T-helper 2 cell treated with Interferon-gamma antibody and Interleukin-4, amounts not matched to agents 100 ng/mL and 5 ng/mL, for 36 hours (primary cell): Measurements from ENCODE around the gene EEIG1. TPM values are rescaled to one million over a fixed set of nuclear protein-coding genes. Genes with fewer than 3 reads are reported as not detected.

Experiments used
- intact Hi-C: fragments of 100-400 bp; cut with micrococcal nuclease; formaldehyde crosslinking; loops from one replicate; pipeline ENCODE4 v1.15.1; 2023
- total RNA-seq: library from RNA; stranded (reverse); gene quantifications from 2 replicates; pipeline ENCODE4 v1.2.3, GENCODE V29; 2022

EEIG1 gene
- total RNA-seq, 1 donor from 2014 or later: 399 TPM

- intact Hi-C loops: no loop called here
These were observed 5.1 kb downstream of the EEIG1 start for GRCh38 chr9:127975376-127976315.

DNA sequence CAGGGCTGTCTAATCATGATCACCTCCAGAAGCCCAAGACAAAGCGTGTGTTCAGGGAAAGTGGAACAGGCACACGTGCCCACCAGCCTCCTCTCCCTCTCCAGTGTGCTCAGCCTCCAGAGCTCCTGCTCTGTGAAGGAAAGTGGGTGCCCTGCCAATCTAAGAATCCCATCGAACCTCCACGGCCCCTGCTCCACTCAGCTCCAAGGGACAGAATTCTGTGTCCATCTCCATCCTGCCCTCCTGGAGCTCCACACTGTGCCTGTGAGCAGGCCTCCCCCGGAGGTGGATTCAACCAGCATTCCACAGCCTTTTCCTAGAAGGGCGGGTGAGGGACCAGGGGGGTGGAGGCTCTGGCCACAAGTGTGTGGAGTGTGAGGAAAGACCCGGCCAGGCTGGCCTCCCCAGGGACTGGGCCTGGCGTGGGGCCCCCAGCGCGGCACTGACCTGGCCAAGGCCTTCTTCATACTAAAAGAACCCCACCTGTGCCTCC lies 6.0 kb downstream of the EEIG1 start:
- intact Hi-C loops: loop anchor here (5.0 kb wide), 1 partner anchor 32 kb away; no protein-coding TSS in a partner anchor

DNA sequence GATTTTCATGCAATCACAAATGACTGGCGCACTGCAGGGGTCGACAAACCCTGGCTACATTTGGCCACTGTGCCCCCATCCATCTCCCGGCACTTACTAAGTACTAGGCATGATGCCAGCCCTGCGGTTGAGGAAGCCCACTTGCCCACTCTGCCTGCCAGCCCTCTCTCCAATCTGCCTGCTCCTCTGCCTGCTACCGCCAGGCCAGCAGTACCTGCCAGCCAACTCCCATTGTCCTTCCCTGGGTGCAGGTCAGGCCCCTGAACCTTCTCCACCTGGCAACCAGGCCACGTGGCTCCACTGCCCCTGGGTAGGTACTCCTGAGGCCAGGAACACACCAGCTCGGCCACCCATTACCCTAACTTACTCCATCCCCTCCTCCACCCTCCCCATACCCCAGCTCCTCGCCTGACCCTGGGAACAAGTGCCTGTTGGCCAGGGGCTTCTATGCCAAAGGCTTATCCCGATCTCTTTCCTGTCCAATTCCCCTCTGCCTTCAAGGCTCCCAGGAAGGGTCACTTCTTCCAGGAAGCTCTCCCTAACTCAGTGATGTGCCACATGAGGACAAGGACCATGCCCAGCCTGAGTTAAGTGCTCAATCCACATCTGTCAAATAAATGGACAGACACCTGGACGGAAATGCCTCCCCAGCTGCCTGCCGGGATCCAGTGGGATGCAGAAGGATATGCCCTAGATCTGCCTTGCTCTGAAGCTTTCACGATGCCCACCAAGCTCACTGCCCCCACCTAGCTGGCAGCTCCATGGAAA lies 6.6 kb downstream of the EEIG1 start:
- intact Hi-C loops: loop anchor here (5.0 kb wide), 1 partner anchor 33 kb away; no protein-coding TSS in a partner anchor

- intact Hi-C loops: loop anchor here (5.0 kb wide), 1 partner anchor 34 kb away; no protein-coding TSS in a partner anchor
These were observed 7.4 kb downstream of the EEIG1 start for GRCh38 chr9:127973169-127974000.

GRCh38 chr9:127972236-127972871 lies 8.4 kb downstream of the EEIG1 start:
- intact Hi-C loops: loop anchor here (5.0 kb wide), 1 partner anchor 35 kb away; no protein-coding TSS in a partner anchor

DNA sequence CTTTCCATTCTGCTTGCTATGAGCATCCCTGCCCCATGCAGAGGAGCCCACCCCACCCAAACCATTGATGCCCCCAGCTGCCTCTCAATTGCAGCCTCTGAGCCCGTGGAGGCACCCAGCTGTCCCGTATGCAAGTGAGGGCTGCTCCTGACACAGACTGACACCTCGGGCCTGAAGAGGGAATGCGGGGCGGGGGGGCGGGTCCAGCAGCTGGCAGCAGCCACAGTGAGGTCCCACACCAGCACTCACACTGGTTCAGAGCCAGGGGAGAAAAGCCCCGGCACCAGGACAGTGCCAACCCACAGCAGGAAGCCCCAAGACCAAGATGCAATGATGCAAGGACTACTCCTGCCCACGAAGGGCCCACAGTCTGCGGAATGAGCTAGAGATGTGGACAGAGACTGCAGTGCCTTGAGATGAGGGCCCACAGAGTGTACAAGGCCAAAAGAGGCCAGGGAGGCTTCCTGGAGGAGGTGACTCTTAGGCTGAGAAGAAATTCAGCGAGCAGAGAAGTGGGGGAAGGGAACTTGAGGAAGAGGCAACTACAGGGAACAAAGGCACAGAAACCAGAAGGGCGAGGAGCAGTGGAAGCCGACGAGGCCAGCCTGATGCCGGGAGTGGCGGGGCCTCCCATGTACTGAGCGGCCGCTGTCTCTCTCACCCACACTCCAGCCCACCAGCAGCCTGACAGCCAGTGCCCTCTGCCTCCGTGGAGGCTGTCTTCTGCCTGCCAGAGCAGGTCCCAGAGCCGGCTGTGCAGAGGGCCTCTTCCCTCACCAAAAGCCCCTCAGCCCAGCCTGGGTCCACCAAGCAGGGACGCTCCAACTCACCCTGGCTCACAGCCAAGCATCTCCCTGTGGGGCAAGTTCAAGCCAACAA lies 9.2 kb downstream of the EEIG1 start:
- intact Hi-C loops: loop anchor here (1.0 to 5.0 kb wide), 4 partner anchors 17 to 55 kb away; partner anchors contain the start of gene DPM2

DNA sequence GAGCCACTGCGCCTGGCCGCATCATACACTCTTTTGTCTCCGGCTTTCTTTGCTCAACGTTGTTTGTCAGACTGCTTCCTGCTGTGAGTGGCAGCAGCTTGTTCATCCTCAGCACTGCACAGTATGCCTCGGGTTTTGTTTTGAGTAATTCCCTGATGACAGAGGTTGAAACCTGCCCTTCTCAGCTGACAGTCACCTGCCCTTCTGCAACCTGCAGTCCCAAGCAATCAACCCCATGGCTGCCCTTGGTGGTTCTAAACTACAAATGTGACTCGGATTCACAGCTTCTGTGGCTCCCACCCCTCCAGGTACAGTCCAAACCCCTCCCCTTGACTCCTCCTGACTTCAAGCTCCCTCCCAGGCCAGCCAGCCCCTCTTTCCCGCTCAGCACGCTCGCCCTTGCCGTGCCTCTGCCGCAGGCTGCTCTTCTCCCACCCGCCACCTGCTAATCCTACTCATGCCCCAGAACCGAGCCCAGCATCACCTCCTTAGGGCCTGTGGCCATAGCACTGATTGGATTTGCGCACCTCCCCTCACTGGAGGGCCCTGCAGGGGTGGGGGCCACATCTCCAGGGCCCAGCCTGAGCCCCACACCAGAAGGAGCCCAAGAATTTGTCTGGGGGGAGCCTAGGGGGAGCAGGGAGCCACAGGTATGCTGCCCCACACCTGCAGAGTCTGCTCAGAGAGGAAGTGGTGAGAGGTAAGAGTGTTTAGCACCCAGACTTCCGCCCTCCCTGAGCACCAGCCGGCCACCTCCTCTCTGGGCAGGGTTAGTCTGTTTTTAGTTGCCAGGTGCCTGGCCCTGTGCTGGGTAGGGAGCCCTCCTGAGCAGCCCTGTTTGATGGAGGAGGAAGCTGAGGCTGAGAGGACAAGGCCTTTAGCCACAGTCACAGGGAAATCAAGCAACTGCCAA lies 10.1 kb downstream of the EEIG1 start:
- intact Hi-C loops: loop anchor here (1.0 to 5.0 kb wide), 5 partner anchors 16 to 61 kb away; partner anchors contain the start of gene DPM2

DNA sequence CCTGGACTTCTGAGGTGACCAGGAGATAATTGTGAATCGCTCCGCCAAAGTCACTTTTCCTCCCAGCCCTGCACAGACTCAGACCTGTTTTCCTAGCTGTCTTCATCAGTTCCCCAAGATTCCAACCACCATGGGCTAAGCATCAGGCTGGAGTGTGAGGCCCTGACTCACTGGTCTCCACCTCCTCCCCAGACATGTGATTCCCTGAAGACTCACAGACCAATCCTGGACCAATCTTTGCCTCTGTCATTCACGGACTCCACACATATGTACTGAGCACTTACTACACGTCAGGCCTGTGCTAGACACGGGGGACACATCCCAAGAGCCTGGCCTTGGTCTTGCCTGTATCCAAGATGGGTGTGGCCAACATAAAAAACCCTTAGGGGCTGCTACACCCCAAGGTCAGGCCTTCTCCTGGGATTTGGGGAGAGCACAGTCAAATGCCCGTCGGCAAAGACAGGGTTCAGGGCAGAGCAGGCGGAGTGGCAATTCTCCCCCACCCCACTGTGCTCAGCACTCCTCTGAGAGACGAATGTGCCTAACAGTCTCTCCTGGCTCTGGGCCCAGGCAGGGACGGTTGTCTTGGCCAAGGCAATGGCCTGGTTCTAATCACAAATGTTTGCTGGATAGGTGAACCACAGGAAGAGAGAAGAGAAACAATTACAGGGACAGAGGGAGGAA lies 11.9 kb downstream of the EEIG1 start:
- intact Hi-C loops: no loop called here

DNA sequence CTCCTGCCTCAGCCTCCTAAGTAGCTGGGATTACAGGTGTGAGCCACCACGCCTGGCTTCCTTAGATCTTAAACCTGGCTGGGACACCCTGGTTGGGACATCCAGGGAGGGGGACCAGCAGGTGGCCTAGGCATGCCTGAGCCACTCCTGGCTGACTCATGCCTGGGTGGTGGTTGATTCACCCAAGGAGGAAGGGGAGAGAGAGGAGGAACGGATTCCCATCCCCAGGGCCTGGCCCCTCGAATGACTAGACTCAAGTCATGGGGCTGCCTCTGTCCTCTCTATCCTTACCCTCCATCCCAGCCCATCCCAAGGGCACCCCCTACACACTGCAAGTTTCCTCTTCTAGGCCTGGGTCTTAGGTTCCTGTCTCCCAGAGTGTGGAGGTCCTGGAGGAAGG lies 12.7 kb downstream of the EEIG1 start:
- intact Hi-C loops: no loop called here

- intact Hi-C loops: no loop called here
These were observed 13.5 kb downstream of the EEIG1 start for GRCh38 chr9:127967151-127967809.

DNA sequence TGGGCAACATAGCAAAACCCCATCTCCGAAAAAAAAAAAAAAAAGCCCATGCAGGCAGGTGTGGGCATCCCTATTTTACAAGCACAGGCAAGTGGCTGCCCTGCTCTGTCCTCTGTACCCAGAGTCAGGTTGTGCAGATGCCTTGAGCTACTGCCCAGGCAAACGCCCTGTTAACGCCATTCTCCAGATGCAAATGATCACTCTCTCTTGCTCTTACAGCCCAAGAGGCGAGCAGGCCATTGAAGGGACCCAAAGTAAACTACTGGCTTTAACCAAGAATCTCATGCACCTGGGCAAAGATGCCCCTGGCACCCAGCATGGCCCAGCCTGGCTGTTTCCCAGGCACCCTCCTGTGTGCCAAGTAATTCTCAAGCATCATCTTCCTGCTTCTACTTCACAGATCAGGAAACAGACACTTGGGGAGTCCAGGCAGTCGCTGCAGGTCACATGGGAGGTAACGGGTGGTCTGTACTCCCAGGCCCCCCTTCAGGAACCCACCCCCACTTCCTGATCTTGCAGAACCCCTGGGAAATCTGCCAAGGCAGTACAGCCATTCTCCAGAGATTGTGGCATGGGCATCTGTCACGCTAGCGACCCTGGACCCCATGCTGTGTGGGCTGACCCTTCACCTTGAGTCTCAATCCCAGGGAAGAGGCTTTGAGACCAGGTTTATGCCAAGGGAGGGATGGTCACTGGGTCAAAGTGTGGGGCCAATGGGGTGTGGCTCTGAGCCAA lies 14.2 kb downstream of the EEIG1 start:
- intact Hi-C loops: no loop called here

DNA sequence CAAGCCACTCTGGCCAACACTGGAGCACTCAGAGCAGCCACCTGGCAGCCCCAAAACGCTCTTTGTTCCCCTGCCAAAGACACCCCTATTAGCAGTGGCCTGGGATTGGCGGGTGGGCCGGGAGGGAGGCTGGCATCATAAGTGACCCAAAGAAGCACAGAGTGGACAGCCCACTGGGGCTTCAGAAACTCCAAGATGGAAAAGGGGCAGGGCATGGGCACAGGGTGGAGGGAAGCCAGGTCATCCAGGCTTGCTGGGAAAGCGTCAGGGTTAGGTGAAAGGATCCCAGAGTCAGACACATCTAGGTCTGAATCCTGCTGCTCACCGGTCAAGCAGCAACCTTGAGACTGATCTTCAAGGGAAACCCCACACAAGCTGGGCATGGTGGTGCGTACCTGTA lies 14.8 kb downstream of the EEIG1 start:
- intact Hi-C loops: no loop called here

DNA sequence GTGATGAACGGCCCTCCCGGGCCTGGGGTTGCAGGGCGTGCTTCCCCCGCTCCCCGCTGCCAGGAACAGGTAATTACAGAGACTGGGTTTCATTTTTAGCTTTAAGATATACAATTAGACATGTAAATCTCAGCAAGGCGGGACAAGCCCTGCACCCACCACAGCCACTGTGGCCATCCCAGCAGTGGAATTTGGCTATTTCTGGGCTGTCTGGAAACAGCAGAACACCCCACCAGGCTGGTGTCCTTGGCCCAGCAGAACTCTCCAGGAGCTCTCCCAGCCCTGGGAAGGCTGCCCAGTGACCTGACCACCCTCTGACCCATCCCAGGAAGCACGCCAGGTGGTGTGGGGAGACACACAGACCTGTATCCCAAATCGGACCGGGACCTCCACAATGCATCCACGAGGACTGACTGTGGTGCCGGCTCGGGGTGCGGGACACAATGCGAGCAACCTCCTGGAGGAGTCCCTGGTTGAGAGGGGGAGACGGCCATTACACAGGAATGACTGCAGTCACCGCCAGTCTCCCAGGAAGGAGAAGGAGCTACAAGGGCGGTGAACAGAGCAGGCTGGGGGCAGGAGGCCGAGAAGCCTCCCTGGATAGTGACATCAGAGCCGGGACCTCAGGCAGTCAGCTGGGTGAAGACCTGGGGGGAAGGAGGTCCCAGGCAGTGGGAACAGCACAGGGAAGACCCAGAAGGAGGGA lies 17.3 kb downstream of the EEIG1 start:
- intact Hi-C loops: no loop called here

DNA sequence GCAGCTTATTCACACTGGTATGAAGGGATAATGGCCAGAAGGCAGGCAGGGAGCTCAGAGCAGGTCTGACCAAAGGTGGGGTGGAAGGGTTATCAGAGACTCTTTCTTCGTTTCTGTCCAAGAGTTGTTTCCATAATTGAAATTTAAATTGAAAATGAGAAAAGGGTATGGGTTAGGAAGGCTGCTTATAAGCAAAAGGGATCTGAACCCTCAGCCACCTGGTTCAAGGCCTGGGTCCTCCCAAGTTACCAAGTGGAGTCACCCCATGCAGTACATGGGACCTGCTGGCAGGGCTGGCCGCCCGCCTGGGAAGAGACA lies 17.8 kb downstream of the EEIG1 start:
- intact Hi-C loops: no loop called here

- intact Hi-C loops: no loop called here
These were observed 18.5 kb downstream of the EEIG1 start for GRCh38 chr9:127962278-127962677.

DNA sequence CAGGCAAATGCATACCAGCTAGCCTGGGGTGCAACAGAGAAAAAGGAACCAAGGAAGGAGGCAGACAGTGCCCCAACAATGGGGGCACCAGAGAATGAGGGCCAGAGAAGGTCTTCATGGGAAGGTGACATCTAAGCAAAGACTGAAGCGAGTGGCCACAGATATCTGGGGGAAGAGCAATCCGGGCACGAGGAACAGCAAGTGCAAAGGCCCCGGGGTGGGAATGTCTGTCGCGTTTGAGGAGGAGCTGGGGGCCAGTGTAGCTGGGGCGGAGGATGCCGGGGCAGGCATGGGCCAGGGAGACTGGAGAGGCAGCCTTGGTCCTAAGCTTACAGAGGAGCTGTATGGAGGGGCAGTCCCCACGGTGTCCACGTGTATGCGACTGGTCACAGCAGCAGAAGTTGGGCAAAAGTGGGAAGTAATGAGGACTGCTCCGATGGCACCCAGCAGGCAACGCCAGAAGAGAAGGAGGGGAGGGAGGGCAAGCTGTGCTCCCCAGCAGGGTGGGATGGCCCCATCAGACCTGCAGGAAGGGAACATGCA lies 19.1 kb downstream of the EEIG1 start:
- intact Hi-C loops: no loop called here
